SK-N-SH treated with all-trans-retinoic acid at 6 μM for 48 hours (cell line): ENCODE measurements around the gene GRID1.

Experiments
- PATZ1 ChIP-seq: fragments of 250-450 bp; sonication (Bioruptor Pico); IDR thresholded peaks from 2 replicates; pipeline ENCODE4 v1.8.0; 2020; ENCODE audit warnings: mild to moderate bottlenecking, moderate library complexity, borderline replicate concordance
- PPARA ChIP-seq: fragments of 250-450 bp; sonication (Bioruptor Pico); IDR thresholded peaks from 2 replicates; pipeline ENCODE4 v1.5.0; 2020; ENCODE audit warnings: mild to moderate bottlenecking, borderline replicate concordance
- RARB ChIP-seq: fragments of 250-450 bp; sonication (Bioruptor Pico); IDR thresholded peaks from 2 replicates; pipeline ENCODE4 v1.8.0; 2021; ENCODE audit warnings: mild to moderate bottlenecking, moderate library complexity
- ZFP3 ChIP-seq: fragments of 250-450 bp; sonication (Bioruptor Pico); IDR thresholded peaks from 2 replicates; pipeline ENCODE4 v1.5.0; 2020; ENCODE audit warnings: mild to moderate bottlenecking, moderate library complexity

- no peak for TF ChIP-seq PATZ1 (CRISPR knock-in tag)
- TF ChIP-seq ZFP3, result no peak
- no peak for TF ChIP-seq PPARA (CRISPR knock-in tag)
- TF ChIP-seq RARB (CRISPR knock-in tag), result no peak
Measured at GRCh38 chr10:86402283-86402941, 35.8 kb upstream of the GRID1 start.
